Endothelial cell of umbilical vein (primary cell): Measurements from ENCODE around the gene PDE1A. TPM values are rescaled to one million over a fixed set of nuclear protein-coding genes. Genes with fewer than 3 reads are reported as not detected.

Source experiments
- BruUV-seq: library from RNA; stranded (reverse); fragments of 400-500 nt; replicated peaks from 2 replicates; lab custom pipeline; 2021; lab: Mats Ljungman, UMichigan
- CTCF ChIA-PET: fragments of 300-600, 350-600 bp; sonication (Branson Sonifier 250); formaldehyde crosslinking; loops from one replicate; lab custom pipeline; 2021; ENCODE audit warnings: antibody characterized with exemption, inconsistent platforms; lab: Charles Lee
- POLR2A ChIA-PET: fragments of 300-600, 350-600 bp; sonication (Branson Sonifier 250); formaldehyde crosslinking; loops from one replicate; lab custom pipeline; 2021; ENCODE audit warnings: antibody characterized with exemption, inconsistent platforms; lab: Charles Lee
- DNase-seq: peaks from one replicate; pipeline ENCODE4 v3.0.0-alpha.2; 2011; ENCODE audit warnings: low read depth, low spot score
- FAIRE-seq: peaks from 2 replicates; lab custom pipeline; 2011; peaks lifted over from hg19 to GRCh38; lab: Jason Lieb, UNC
- H2AFZ ChIP-seq: 2 replicates; pipeline ENCODE4 v1.6.0; 2012; ENCODE audit warnings: low read depth, low read length, control low read depth, inconsistent platforms
- H3K27ac ChIP-seq: 2 replicates; pipeline ENCODE4 v1.5.1; 2011; ENCODE audit warnings: low read depth, mild to moderate bottlenecking, control low read depth, low read length, moderate library complexity; ENCODE audit not compliant: insufficient read depth
- H3K27me3 ChIP-seq, 2 experiments: 2 replicates each; pipeline versions ENCODE4 v1.6.0 to v1.6.1; 2011; ENCODE audit warnings: low read length in 2 of 2, mixed read lengths in 1 of 2; ENCODE audit not compliant: control insufficient read depth in 2 of 2, insufficient read depth in 2 of 2
- H3K36me3 ChIP-seq, 2 experiments: 2 replicates in 1 of 2; 3 replicates in 1 of 2; pipeline ENCODE4 v1.5.1; 2011; ENCODE audit warnings: low read length in 2 of 2, mild to moderate bottlenecking in 1 of 2, moderate library complexity in 1 of 2; ENCODE audit not compliant: control insufficient read depth in 2 of 2, insufficient read depth in 2 of 2; ENCODE audit errors: extremely low read depth in 1 of 2
- H3K4me1 ChIP-seq: 3 replicates; pipeline ENCODE4 v1.5.1; 2011; ENCODE audit warnings: mild to moderate bottlenecking, low read length; ENCODE audit not compliant: control insufficient read depth, insufficient read depth; ENCODE audit errors: extremely low read depth
- H3K4me2 ChIP-seq: 2 replicates; pipeline ENCODE4 v1.6.1; 2011; ENCODE audit warnings: low read length, control low read depth, mixed read lengths; ENCODE audit not compliant: insufficient read depth
- H3K4me3 ChIP-seq, 3 experiments: fragments of 200-600 bp in 1 of 3; sonication (generic), shearing (Covaris generic) in 1 of 3; replicated peaks in 1 of 3; 2 replicates each; pipeline ENCODE4 v1.5.1; 2011 to 2016; ENCODE audit warnings: control low read depth in 3 of 3, low read length in 3 of 3, mild to moderate bottlenecking in 2 of 3, inconsistent platforms in 1 of 3, low read depth in 1 of 3, moderate library complexity in 1 of 3; ENCODE audit not compliant: insufficient read depth in 1 of 3
- H3K79me2 ChIP-seq: 2 replicates; pipeline ENCODE4 v1.6.0; 2012; ENCODE audit warnings: low read length, inconsistent platforms; ENCODE audit not compliant: control insufficient read depth, insufficient read depth
- H3K9ac ChIP-seq: replicated peaks from 2 replicates; pipeline ENCODE3; 2011; ENCODE audit warnings: low read length, control low read depth; ENCODE audit not compliant: insufficient read depth; ENCODE audit errors: extremely low read depth
- H3K9me1 ChIP-seq: replicated peaks from 3 replicates; pipeline ENCODE4 v1.6.0; 2011; ENCODE audit warnings: mild to moderate bottlenecking, low read length; ENCODE audit not compliant: control insufficient read depth, insufficient read depth; ENCODE audit errors: extremely low read depth
- H3K9me3 ChIP-seq: replicated peaks from 2 replicates; pipeline ENCODE4 v1.5.1; 2012; ENCODE audit warnings: low read length, inconsistent platforms; ENCODE audit not compliant: control insufficient read depth, insufficient read depth
- H4K20me1 ChIP-seq: replicated peaks from 2 replicates; pipeline ENCODE3; 2011; ENCODE audit warnings: mild to moderate bottlenecking, low read length; ENCODE audit not compliant: control insufficient read depth, insufficient read depth; ENCODE audit errors: extremely low read depth
- CTCF ChIP-seq, 2 donors: IDR thresholded peaks; 1 replicate in 1 of 2; 2 replicates in 1 of 2; pipeline ENCODE4 v1.5.1; 2011; ENCODE audit warnings: low read length in 2 of 2, mild to moderate bottlenecking in 2 of 2, moderate library complexity in 2 of 2, control low read depth in 1 of 2, inconsistent platforms in 1 of 2, low read depth in 1 of 2; ENCODE audit not compliant: insufficient read depth in 1 of 2; ENCODE audit errors: extremely low read depth in 1 of 2
- EZH2 ChIP-seq: IDR thresholded peaks from 2 replicates; pipeline ENCODE4 v1.6.1; 2012; ENCODE audit warnings: borderline replicate concordance, low read depth, mild to moderate bottlenecking, moderate library complexity, low read length, inconsistent platforms; ENCODE audit not compliant: severe bottlenecking
- FOS ChIP-seq: IDR thresholded peaks from 2 replicates; pipeline ENCODE4 v1.6.1; 2011; ENCODE audit warnings: mild to moderate bottlenecking, low read length, moderate library complexity, borderline replicate concordance; ENCODE audit not compliant: insufficient read depth
- GATA2 ChIP-seq: IDR thresholded peaks from 2 replicates; pipeline ENCODE4 v1.7.0; 2011; ENCODE audit warnings: low read depth, mild to moderate bottlenecking, moderate library complexity, mixed read lengths, low read length; ENCODE audit not compliant: insufficient read length, insufficient read depth
- JUN ChIP-seq: IDR thresholded peaks from 2 replicates; pipeline ENCODE4 v1.6.1; 2011; ENCODE audit warnings: borderline replicate concordance, low read depth; ENCODE audit not compliant: insufficient read length, insufficient read depth
- MAX ChIP-seq: IDR thresholded peaks from 2 replicates; pipeline ENCODE4 v1.6.1; 2011; ENCODE audit not compliant: insufficient read depth, insufficient read length
- MYC ChIP-seq: IDR thresholded peaks from one replicate; pipeline ENCODE4 v1.6.1; 2011; ENCODE audit warnings: mild to moderate bottlenecking, low read depth, low read length
- POLR2A ChIP-seq: IDR thresholded peaks from 2 replicates; pipeline ENCODE4 v1.6.1; 2012; ENCODE audit warnings: low read depth, mild to moderate bottlenecking, control low read depth, low read length
- POLR2AphosphoS5 ChIP-seq: IDR thresholded peaks from 2 replicates; pipeline ENCODE4 v1.6.1; 2012; ENCODE audit warnings: low read depth, mild to moderate bottlenecking, control low read depth, low read length, moderate library complexity; ENCODE audit not compliant: insufficient read depth
- dilution Hi-C: fragments of 300-500 bp; cut with MboI; formaldehyde crosslinking; loops from one replicate; pipeline ENCODE4 v1.15.0; 2019; ENCODE audit warnings: low sequenced_read_pairs; ENCODE audit not compliant: extremely low pct_ligation_motif_present
- intact Hi-C: fragments of 100-400 bp; cut with micrococcal nuclease; formaldehyde crosslinking; loops from one replicate; pipeline ENCODE4 v1.10.0; 2022
- polyA plus RNA-seq, 4 experiments: library from polyadenylated mRNA; depleted of rRNA in 3 of 4; stranded (reverse) in 3 of 4; unstranded in 1 of 4; fragments of >200 nt; gene quantifications; 2 replicates each; pipeline versions ENCODE4 v1.2.1 to v1.2.3, GENCODE V29; 2011 to 2012; ENCODE audit warnings: missing spikeins in 1 of 4
- total RNA-seq: library from RNA; stranded (reverse); gene quantifications from 2 replicates; pipeline ENCODE4 v1.2.3, GENCODE V29; 2021

PDE1A gene
- total and polyA plus RNA-seq, 2 donors (not counting 3 experiments of a cell fraction or from before 2014, with no cell fraction given) = 0.43 to 0.49 TPM

- dilution Hi-C loops (no loop called here), intact Hi-C loops (no loop called here)
- no TSS peak for BruUV-seq
- no peak overlapping the region for H3K9ac ChIP-seq
- no peak overlapping the region for H2AFZ ChIP-seq
- H3K27ac ChIP-seq = no peak overlapping the region
- CTCF ChIA-PET = interaction anchor here (0.9 to 1.2 kb wide), 3 partner anchors 16 to 68 kb away, joined by 3 read pairs; no protein-coding TSS in a partner anchor
- no peaks in the 10 kb centered on the region for H3K4me1 ChIP-seq
- no peaks in the 10 kb centered on the region for H3K27me3 ChIP-seq
- H3K4me2 ChIP-seq = no peak overlapping the region
- no peaks in the 10 kb centered on the region for H3K36me3 ChIP-seq
- no peaks in the 10 kb centered on the region for H3K9me3 ChIP-seq
- H3K79me2 ChIP-seq = no peaks in the 10 kb centered on the region
- FAIRE-seq (no peak), DNase-seq (no peak)
- H3K4me3 ChIP-seq = no peak overlapping the region
- H4K20me1 ChIP-seq = no peaks in the 10 kb centered on the region
- POLR2A ChIA-PET = no interaction called here
- no peak for TF ChIP-seq POLR2A
- no peak for TF ChIP-seq MYC
- TF ChIP-seq GATA2 = no peak
- TF ChIP-seq FOS = no peak
- no peak for TF ChIP-seq EZH2
- no peak for TF ChIP-seq CTCF (IDR thresholded peaks at IDR 0.05; ENCODE audit: extremely low read depth in 1 of 2, insufficient read depth in 1 of 2, low read depth in 1 of 2, low read length in 2 of 2)
- TF ChIP-seq JUN = no peak
- TF ChIP-seq MAX = no peak
- no peak for TF ChIP-seq POLR2AphosphoS5
- no peaks in the 10 kb centered on the region for H3K9me1 ChIP-seq
These were observed 309.6 kb downstream of the PDE1A start for GRCh38 chr2:182117196-182117595.
